BLaER1 treated with 17β-estradiol and CSF1 and Interleukin-3, amounts not matched to agents 10 nM and 100 nM (cell line): ENCODE results near the gene NDST1.

Source experiments
- H3K27ac ChIP-seq, 11 experiments: shearing (Covaris generic); formaldehyde crosslinking; 2 replicates each; pipeline ENCODE4 v1.8.1; 2022
- H3K27me3 ChIP-seq, 11 experiments: shearing (Covaris generic); formaldehyde crosslinking; 2 replicates each; pipeline ENCODE4 v1.8.1; 2022
- H3K36me3 ChIP-seq, 11 experiments: shearing (Covaris generic); formaldehyde crosslinking; 2 replicates each; pipeline ENCODE4 v1.8.1; 2022
- H3K4me1 ChIP-seq, 10 experiments: shearing (Covaris generic); formaldehyde crosslinking; 2 replicates each; pipeline ENCODE4 v1.8.1; 2022
- H3K4me2 ChIP-seq, 11 experiments: shearing (Covaris generic); formaldehyde crosslinking; 2 replicates each; pipeline ENCODE4 v1.8.1; 2022
- H3K4me3 ChIP-seq, 10 experiments: shearing (Covaris generic); formaldehyde crosslinking; 2 replicates each; pipeline ENCODE4 v1.8.1; 2022
- H3K9ac ChIP-seq, 11 experiments: shearing (Covaris generic); formaldehyde crosslinking; 2 replicates each; pipeline ENCODE4 v1.8.1; 2022
- H3K9me3 ChIP-seq, 11 experiments: shearing (Covaris generic); formaldehyde crosslinking; replicated peaks in 1 of 11; 2 replicates each; pipeline ENCODE4 v1.8.1; 2022
- H4K20me1 ChIP-seq, 11 experiments: shearing (Covaris generic); formaldehyde crosslinking; 2 replicates each; pipeline ENCODE4 v1.8.1; 2022
- Cebpa-rat ChIP-seq, 11 experiments: shearing (Covaris generic); IDR thresholded peaks; 2 replicates each; pipeline ENCODE4 v1.8.1; 2022

NDST1 gene

GRCh38 chr5:150496098-150496497, 11.8 kb upstream of the NDST1 start:
- TF ChIP-seq Cebpa-rat (IDR thresholded peaks at IDR 0.05) = no peak
- Histone ChIP-seq H3K4me1 (peaks cover 55 to 69% (median 61%) of the 10 kb centered on the region in 10 experiments), H3K27ac (peak overlapping the region in 8 of 11 experiments; percentile 2 to 69 (median 38); a peak in 11 of 22 replicates), H3K27me3 (no peaks in the 10 kb centered on the region), H3K4me2 (peak overlapping the region in 10 of 11 experiments; percentile 43 to 82 (median 74); a peak in 20 of 22 replicates), H3K9me3 (no peaks in the 10 kb centered on the region), H3K4me3 (no peak overlapping the region), H3K36me3 (peaks cover 0 to 45% (median 14%) of the 10 kb centered on the region in 11 experiments; a peak in 15 of 22 replicates), H4K20me1 (peaks cover 67 to 92% (median 80%) of the 10 kb centered on the region in 11 experiments), H3K9ac (peak overlapping the region in 5 of 11 experiments; percentile 3 to 35 (median 17); a peak in 4 of 22 replicates)

GRCh38 chr5:150496534-150496933, 11.4 kb upstream of the NDST1 start:
- Histone ChIP-seq H3K36me3 (peaks cover 0 to 47% (median 13%) of the 10 kb centered on the region in 11 experiments; a peak in 14 of 22 replicates), H4K20me1 (peaks cover 67 to 92% (median 80%) of the 10 kb centered on the region in 11 experiments), H3K27me3 (no peaks in the 10 kb centered on the region), H3K4me3 (no peak overlapping the region), H3K9ac (peak overlapping the region in 6 of 11 experiments; percentile 3 to 35 (median 18); a peak in 5 of 22 replicates), H3K4me1 (peaks cover 51 to 65% (median 57%) of the 10 kb centered on the region in 10 experiments), H3K9me3 (no peaks in the 10 kb centered on the region), H3K4me2 (peak overlapping the region; percentile 43 to 82 (median 70)), H3K27ac (peak overlapping the region in 8 of 11 experiments; percentile 2 to 69 (median 44); a peak in 12 of 22 replicates)
- no peak for TF ChIP-seq Cebpa-rat (IDR thresholded peaks at IDR 0.05)

DNA sequence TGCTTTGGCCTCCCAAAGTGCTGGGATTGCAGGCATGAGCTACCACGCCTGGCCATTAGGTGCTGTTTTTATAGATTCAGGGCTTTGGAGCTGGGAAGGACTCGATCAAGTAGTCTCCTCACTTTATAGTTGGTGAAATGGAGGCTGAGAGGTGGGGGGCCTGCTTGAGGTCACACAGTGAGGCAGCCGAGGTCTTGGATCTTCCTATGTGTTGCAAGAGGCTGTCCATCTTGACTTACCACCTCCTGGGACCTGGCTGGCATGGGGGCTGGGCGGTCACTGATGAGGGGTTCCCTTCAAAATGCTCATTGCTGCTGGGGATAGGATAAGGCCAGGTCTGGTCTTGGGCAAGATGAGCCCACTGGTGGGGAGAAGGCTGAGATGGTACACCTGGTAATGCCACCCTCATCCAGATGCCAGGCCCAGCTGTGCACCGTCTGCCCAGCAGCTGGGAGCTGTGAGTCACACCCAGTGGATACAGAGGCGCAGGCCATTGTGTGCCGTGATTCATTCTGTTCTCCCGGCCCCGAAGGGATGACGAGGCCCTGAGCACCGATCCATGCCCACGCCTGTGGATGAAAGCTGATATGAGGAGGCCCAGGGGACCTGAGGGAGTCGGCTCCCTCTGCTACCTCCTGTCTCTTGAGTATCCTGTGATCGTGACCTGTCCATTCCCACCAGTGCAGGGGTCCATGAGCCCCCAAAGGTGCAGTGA, 10.5 kb upstream of the NDST1 start:
- peak overlapping the region in 7 of 11 experiments; percentile 7 to 42 (median 27); a peak in 7 of 22 replicates for H3K9ac ChIP-seq
- peak overlapping the region; percentile 43 to 82 (median 70) for H3K4me2 ChIP-seq
- H3K9me3 ChIP-seq = no peaks in the 10 kb centered on the region
- H3K36me3 ChIP-seq = peaks cover 0 to 42% (median 11%) of the 10 kb centered on the region in 11 experiments; a peak in 11 of 22 replicates
- no peak overlapping the region for H3K4me3 ChIP-seq
- peak in 1 of 11 experiments; percentile 6; a peak in 1 of 22 replicates for TF ChIP-seq Cebpa-rat (IDR thresholded peaks at IDR 0.05)
- peak overlapping the region in 9 of 11 experiments; percentile 19 to 69 (median 45); a peak in 16 of 22 replicates for H3K27ac ChIP-seq
- peaks cover 47 to 61% (median 52%) of the 10 kb centered on the region in 10 experiments for H3K4me1 ChIP-seq
- H4K20me1 ChIP-seq = peaks cover 67 to 92% (median 80%) of the 10 kb centered on the region in 11 experiments
- no peaks in the 10 kb centered on the region for H3K27me3 ChIP-seq

DNA sequence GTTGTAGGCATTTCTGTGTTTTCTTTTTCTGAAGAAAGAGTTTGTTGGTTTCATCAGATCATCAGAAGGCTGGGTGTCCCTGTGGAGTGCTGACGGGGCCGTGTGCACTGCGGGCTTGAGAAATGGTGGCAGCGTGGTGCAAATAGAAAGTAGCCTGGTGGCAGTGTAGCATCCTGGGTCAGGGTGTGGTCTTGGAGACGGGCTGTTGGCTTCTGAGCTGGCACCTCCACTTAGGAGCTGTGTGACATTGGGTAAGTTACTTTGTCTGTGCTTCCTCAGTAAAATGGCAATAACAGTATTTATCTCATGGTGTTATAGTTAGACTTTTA, 10.0 kb upstream of the NDST1 start:
- peak overlapping the region in 6 of 11 experiments; percentile 3 to 35 (median 12); a peak in 6 of 22 replicates for H3K9ac ChIP-seq
- no peaks in the 10 kb centered on the region for H3K9me3 ChIP-seq
- peaks cover 45 to 60% (median 51%) of the 10 kb centered on the region in 10 experiments for H3K4me1 ChIP-seq
- H3K4me2 ChIP-seq = peak overlapping the region; percentile 43 to 82 (median 70)
- H3K27me3 ChIP-seq = no peaks in the 10 kb centered on the region
- no peak for TF ChIP-seq Cebpa-rat (IDR thresholded peaks at IDR 0.05)
- peak overlapping the region in 9 of 11 experiments; percentile 19 to 69 (median 45); a peak in 15 of 22 replicates for H3K27ac ChIP-seq
- no peak overlapping the region for H3K4me3 ChIP-seq
- peaks cover 68 to 92% (median 78%) of the 10 kb centered on the region in 11 experiments for H4K20me1 ChIP-seq
- peaks cover 0 to 37% (median 11%) of the 10 kb centered on the region in 11 experiments; a peak in 10 of 22 replicates for H3K36me3 ChIP-seq

DNA sequence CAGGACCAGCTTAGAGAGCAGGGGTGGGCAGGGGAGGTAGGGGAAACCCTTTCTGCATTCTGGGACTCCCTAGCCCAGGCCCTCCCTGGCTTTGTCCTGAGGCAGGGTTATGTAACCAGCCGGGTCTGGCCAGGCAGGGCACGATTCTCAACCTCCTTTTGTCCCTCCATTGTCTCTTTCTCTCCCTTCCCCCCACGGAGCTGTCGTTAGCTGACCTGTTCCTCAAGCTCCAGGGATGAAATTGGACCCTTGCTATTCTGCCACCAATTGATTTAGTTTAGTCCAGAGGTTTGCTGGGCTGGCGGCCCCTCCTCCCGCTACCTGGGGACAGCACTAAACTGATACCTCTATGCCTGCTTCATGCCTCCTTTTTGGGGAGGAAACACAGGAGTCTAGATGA, 9.4 kb upstream of the NDST1 start:
- no peak for TF ChIP-seq Cebpa-rat (IDR thresholded peaks at IDR 0.05)
- Histone ChIP-seq H3K4me2 (peak overlapping the region; percentile 43 to 82 (median 70); a peak in 21 of 22 replicates), H3K27me3 (no peaks in the 10 kb centered on the region), H3K4me1 (peaks cover 45 to 60% (median 51%) of the 10 kb centered on the region in 10 experiments), H4K20me1 (peaks cover 74 to 92% (median 83%) of the 10 kb centered on the region in 11 experiments), H3K9me3 (no peaks in the 10 kb centered on the region), H3K36me3 (peaks cover 0 to 37% (median 11%) of the 10 kb centered on the region in 11 experiments; a peak in 10 of 22 replicates), H3K27ac (peak overlapping the region in 6 of 11 experiments; percentile 19 to 69 (median 62); a peak in 8 of 22 replicates), H3K9ac (no peak overlapping the region; a peak in 3 of 22 replicates), H3K4me3 (no peak overlapping the region)

GRCh38 chr5:150498971-150499370, 9.0 kb upstream of the NDST1 start:
- Histone ChIP-seq H4K20me1 (peaks cover 77 to 92% (median 87%) of the 10 kb centered on the region in 11 experiments), H3K4me3 (no peak overlapping the region), H3K9me3 (no peaks in the 10 kb centered on the region), H3K4me1 (peaks cover 45 to 60% (median 51%) of the 10 kb centered on the region in 10 experiments), H3K27ac (peak overlapping the region in 2 of 11 experiments; percentile 63 to 69; a peak in 3 of 22 replicates), H3K9ac (no peak overlapping the region), H3K36me3 (peaks cover 0 to 32% (median 11%) of the 10 kb centered on the region in 11 experiments; a peak in 9 of 22 replicates), H3K27me3 (no peaks in the 10 kb centered on the region), H3K4me2 (peak overlapping the region; percentile 5 to 82 (median 70); a peak in 20 of 22 replicates)
- no peak for TF ChIP-seq Cebpa-rat (IDR thresholded peaks at IDR 0.05)

- Histone ChIP-seq H3K4me3 (no peak overlapping the region), H3K4me1 (peaks cover 45 to 65% (median 52%) of the 10 kb centered on the region in 10 experiments), H3K9me3 (no peaks in the 10 kb centered on the region), H3K4me2 (peak overlapping the region in 10 of 11 experiments; percentile 5 to 82 (median 65); a peak in 19 of 22 replicates), H3K27ac (0 out of 22 replicates have a peak overlapping the region, but pooled peaks of 1 of the 11 experiments have one; percentile 69), H4K20me1 (peaks cover 83 to 92% (median 88%) of the 10 kb centered on the region in 11 experiments), H3K9ac (0 out of 22 replicates have a peak overlapping the region, but pooled peaks of 2 of the 11 experiments have one; percentile 14), H3K27me3 (no peaks in the 10 kb centered on the region), H3K36me3 (peaks cover 0 to 28% (median 11%) of the 10 kb centered on the region in 11 experiments; a peak in 9 of 22 replicates)
- TF ChIP-seq Cebpa-rat (IDR thresholded peaks at IDR 0.05) = no peak
Measured at GRCh38 chr5:150499437-150499956, 8.4 kb upstream of the NDST1 start.

- no peak overlapping the region for H3K4me3 ChIP-seq
- peaks cover 47 to 66% (median 52%) of the 10 kb centered on the region in 10 experiments for H3K4me1 ChIP-seq
- H3K36me3 ChIP-seq = peaks cover 0 to 28% (median 11%) of the 10 kb centered on the region in 11 experiments; a peak in 9 of 22 replicates
- peak overlapping the region in 3 of 11 experiments; percentile 70 to 82 (median 80); a peak in 5 of 22 replicates for H3K4me2 ChIP-seq
- H4K20me1 ChIP-seq = peaks cover 92 to 100% (median 97%) of the 10 kb centered on the region in 11 experiments
- no peaks in the 10 kb centered on the region for H3K9me3 ChIP-seq
- no peak overlapping the region for H3K27ac ChIP-seq
- TF ChIP-seq Cebpa-rat (IDR thresholded peaks at IDR 0.05) = no peak
- H3K9ac ChIP-seq = no peak overlapping the region
- H3K27me3 ChIP-seq = no peaks in the 10 kb centered on the region
Measured at GRCh38 chr5:150500328-150500841, 7.5 kb upstream of the NDST1 start.
